ENCODE results near the gene KRT75. TPM values are rescaled to one million over a fixed set of nuclear protein-coding genes. Genes with fewer than 3 reads are reported as not detected.

Gene KRT75
- total RNA-seq, 1 experiment from 2014 or later, result not detected

DNA sequence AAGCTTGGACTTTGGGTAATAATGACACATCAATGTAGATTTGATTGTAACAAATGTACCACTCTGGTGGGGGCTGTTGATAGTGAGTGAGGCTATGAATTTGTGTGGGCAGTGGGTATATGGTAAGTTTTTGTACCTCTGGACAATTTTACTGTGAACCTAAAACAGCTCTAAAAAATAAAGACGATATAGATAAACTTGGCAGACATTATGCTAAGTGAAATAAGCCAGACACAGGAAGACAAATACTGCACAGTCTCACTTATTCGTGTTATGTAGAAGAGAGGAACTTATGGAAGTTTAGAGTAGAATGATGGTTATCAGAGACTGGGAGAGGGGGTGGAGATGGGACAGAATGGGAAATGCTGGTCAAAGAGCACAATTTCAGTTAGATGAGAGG is 30.7 kb upstream of the KRT75 start:
- Histone ChIP-seq H4K20me1 (ENCODE audit: insufficient read depth) (no peaks in the 10 kb centered on the region), H3K27me3 (ENCODE audit: insufficient read depth, low read length) (no peaks in the 10 kb centered on the region), H3K4me3 (replicated peaks in 1 of 2; ENCODE audit: low read depth in 1 of 2, low read length in 2 of 2) (no peak overlapping the region), H3K79me2 (ENCODE audit: insufficient read depth, low read length) (no peaks in the 10 kb centered on the region), H3K4me1 (ENCODE audit: control insufficient read depth in 1 of 2, insufficient read depth in 2 of 2, low read length in 2 of 2) (no peaks in the 10 kb centered on the region), H3K9me3 (ENCODE audit: control insufficient read depth in 1 of 2, insufficient read depth in 1 of 2, low read depth in 1 of 2, low read length in 2 of 2) (no peaks in the 10 kb centered on the region), H3K27ac (ENCODE audit: low read depth, low read length) (no peak overlapping the region), H3K36me3 (ENCODE audit: control insufficient read depth in 1 of 2, insufficient read depth in 2 of 2, low read length in 2 of 2) (no peaks in the 10 kb centered on the region), H3K4me2 (ENCODE audit: low read length) (no peak overlapping the region), H2AFZ (ENCODE audit: low read depth, low read length, poor library complexity, severe bottlenecking) (no peak overlapping the region), H3K9me2 (ENCODE audit: insufficient read depth) (no peaks in the 10 kb centered on the region), H3K9ac (ENCODE audit: low read length) (no peak overlapping the region)
- ChIA-PET RAD21 (ENCODE audit: low non-redundant PET in 1 of 2, low total read pairs in 2 of 2, uncharacterized antibody in 2 of 2, unreplicated experiment in 2 of 2) (no interaction called here), CTCF (no interaction called here), POLR2A (no interaction called here)
- DNase-seq (ENCODE audit: low read depth, low spot score), result no peak
- TF ChIP-seq MAX (IDR thresholded peaks at IDR 0.05) (no peak), SIN3A (IDR thresholded peaks at IDR 0.05; ENCODE audit: low read depth) (no peak), FOSL1 (IDR thresholded peaks at IDR 0.05; ENCODE audit: low read depth) (no peak)
- BruUV-seq (replicated peaks), result no TSS peak
- no peak for ATAC-seq
- intact Hi-C loops (cut with micrococcal nuclease), result no loop called here

DNA sequence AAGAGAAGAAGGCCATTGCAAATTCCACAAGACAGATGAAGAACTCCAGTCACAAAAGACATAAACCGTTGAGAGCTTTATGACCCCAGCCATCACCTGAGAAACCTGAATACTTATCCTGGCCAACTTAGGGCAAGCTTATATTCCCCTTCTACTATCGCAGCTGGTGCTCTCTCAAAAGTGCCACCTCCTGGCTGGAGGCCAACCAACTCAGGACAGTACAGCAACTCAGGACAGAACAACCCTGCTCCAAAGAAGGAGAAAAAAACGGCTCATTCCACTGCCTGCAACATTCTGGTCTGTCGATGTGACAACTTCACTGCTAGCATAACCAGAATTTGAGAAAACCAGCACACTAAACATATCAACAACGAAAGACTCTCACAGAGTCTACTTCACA is 27.5 kb upstream of the KRT75 start:
- no peaks in the 10 kb centered on the region for H3K4me1 ChIP-seq (ENCODE audit: control insufficient read depth in 1 of 2, insufficient read depth in 2 of 2, low read length in 2 of 2)
- TF ChIP-seq CBX3 (IDR thresholded peaks at IDR 0.05; ENCODE audit: low read depth), result no peak
- no peak for TF ChIP-seq MAX (IDR thresholded peaks at IDR 0.05)
- no peak for TF ChIP-seq POLR2AphosphoS5 (IDR thresholded peaks at IDR 0.05; ENCODE audit: low read depth, low read length)
- TF ChIP-seq SP1 (IDR thresholded peaks at IDR 0.05; ENCODE audit: low read depth), result no peak
- TF ChIP-seq, protein P1, sequence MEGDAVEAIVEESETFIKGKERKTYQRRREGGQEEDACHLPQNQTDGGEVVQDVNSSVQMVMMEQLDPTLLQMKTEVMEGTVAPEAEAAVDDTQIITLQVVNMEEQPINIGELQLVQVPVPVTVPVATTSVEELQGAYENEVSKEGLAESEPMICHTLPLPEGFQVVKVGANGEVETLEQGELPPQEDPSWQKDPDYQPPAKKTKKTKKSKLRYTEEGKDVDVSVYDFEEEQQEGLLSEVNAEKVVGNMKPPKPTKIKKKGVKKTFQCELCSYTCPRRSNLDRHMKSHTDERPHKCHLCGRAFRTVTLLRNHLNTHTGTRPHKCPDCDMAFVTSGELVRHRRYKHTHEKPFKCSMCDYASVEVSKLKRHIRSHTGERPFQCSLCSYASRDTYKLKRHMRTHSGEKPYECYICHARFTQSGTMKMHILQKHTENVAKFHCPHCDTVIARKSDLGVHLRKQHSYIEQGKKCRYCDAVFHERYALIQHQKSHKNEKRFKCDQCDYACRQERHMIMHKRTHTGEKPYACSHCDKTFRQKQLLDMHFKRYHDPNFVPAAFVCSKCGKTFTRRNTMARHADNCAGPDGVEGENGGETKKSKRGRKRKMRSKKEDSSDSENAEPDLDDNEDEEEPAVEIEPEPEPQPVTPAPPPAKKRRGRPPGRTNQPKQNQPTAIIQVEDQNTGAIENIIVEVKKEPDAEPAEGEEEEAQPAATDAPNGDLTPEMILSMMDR (IDR thresholded peaks at IDR 0.05 in 2 of 3, conservative IDR thresholded peaks at IDR 0.05 in 1 of 3; ENCODE audit: borderline replicate concordance in 1 of 3, insufficient read depth in 1 of 3, low read depth in 2 of 3, low read length in 2 of 3), result no peak
- no peak overlapping the region for H3K4me3 ChIP-seq (replicated peaks in 1 of 2; ENCODE audit: low read depth in 1 of 2, low read length in 2 of 2)
- CTCF ChIA-PET, result no interaction called here
- intact Hi-C loops (cut with micrococcal nuclease), result no loop called here
- no peak overlapping the region for H3K27ac ChIP-seq (ENCODE audit: low read depth, low read length)
- H4K20me1 ChIP-seq (ENCODE audit: insufficient read depth), result no peaks in the 10 kb centered on the region
- DNase-seq (ENCODE audit: low read depth, low spot score) (no peak), ATAC-seq (no peak)
- no peak overlapping the region for H2AFZ ChIP-seq (ENCODE audit: low read depth, low read length, poor library complexity, severe bottlenecking)
- H3K27me3 ChIP-seq (ENCODE audit: insufficient read depth, low read length), result no peaks in the 10 kb centered on the region
- no peaks in the 10 kb centered on the region for H3K9me2 ChIP-seq (ENCODE audit: insufficient read depth)
- RAD21 ChIA-PET (ENCODE audit: low non-redundant PET in 1 of 2, low total read pairs in 2 of 2, uncharacterized antibody in 2 of 2, unreplicated experiment in 2 of 2), result no interaction called here
- H3K36me3 ChIP-seq (ENCODE audit: control insufficient read depth in 1 of 2, insufficient read depth in 2 of 2, low read length in 2 of 2), result no peaks in the 10 kb centered on the region
- POLR2A ChIA-PET, result no interaction called here
- no peak overlapping the region for H3K9ac ChIP-seq (ENCODE audit: low read length)
- H3K4me2 ChIP-seq (ENCODE audit: low read length), result no peak overlapping the region
- no TSS peak for BruUV-seq (replicated peaks)
- H3K9me3 ChIP-seq (ENCODE audit: control insufficient read depth in 1 of 2, insufficient read depth in 1 of 2, low read depth in 1 of 2, low read length in 2 of 2), result no peaks in the 10 kb centered on the region
- H3K79me2 ChIP-seq (ENCODE audit: insufficient read depth, low read length), result no peaks in the 10 kb centered on the region
